SU-DHL-6 (cell line): ENCODE data around the gene NOX4.

Source experiments
- EZH2phosphoT487 ChIP-seq: fragments of 200-600 bp; sonication (generic), shearing (Covaris generic); conservative IDR thresholded peaks from 2 replicates; pipeline ENCODE4 v1.6.1; 2018; ENCODE audit warnings: mild to moderate bottlenecking, antibody characterized with exemption, low read length, moderate library complexity, mixed read lengths
- TF ChIP-seq, protein P1 (sequence below): fragments of 200-600 bp; sonication (generic); IDR thresholded peaks from one replicate; pipeline ENCODE4 v1.5.1; 2017; ENCODE audit warnings: antibody characterized with exemption, mild to moderate bottlenecking, low read length, moderate library complexity; ENCODE audit not compliant: insufficient read depth, poor library complexity, severe bottlenecking

DNA sequence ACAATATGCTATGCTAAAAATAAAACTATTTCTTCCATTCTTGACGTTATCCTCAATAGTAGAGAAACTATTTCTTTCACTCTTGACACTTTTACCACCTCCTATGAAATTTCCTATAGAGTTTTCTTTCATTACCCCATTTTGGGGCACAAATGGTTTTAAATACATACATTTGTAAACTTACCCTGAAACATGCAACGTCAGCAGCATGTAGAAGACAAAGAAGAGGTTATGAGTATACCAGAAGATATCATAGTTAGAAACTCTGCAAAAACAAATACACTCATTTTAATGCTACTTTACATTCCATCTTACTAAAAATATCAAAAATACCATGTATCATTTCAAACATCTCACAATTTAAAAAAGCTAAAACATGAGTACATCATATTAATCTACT lies 69.5 kb downstream of the NOX4 start:
- TF ChIP-seq, protein P1, sequence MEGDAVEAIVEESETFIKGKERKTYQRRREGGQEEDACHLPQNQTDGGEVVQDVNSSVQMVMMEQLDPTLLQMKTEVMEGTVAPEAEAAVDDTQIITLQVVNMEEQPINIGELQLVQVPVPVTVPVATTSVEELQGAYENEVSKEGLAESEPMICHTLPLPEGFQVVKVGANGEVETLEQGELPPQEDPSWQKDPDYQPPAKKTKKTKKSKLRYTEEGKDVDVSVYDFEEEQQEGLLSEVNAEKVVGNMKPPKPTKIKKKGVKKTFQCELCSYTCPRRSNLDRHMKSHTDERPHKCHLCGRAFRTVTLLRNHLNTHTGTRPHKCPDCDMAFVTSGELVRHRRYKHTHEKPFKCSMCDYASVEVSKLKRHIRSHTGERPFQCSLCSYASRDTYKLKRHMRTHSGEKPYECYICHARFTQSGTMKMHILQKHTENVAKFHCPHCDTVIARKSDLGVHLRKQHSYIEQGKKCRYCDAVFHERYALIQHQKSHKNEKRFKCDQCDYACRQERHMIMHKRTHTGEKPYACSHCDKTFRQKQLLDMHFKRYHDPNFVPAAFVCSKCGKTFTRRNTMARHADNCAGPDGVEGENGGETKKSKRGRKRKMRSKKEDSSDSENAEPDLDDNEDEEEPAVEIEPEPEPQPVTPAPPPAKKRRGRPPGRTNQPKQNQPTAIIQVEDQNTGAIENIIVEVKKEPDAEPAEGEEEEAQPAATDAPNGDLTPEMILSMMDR = no peak
- no peak for TF ChIP-seq EZH2phosphoT487
